Measurements from ENCODE around the gene PARN.

- TF ChIP-seq EZH2phosphoT487 (IDR thresholded peaks at IDR 0.05; ENCODE audit: insufficient read depth, low read depth) (no peak), EZH2 (IDR thresholded peaks at IDR 0.05; ENCODE audit: insufficient read depth, poor library complexity, severe bottlenecking) (no peak)
These were observed 142.5 kb downstream of the PARN start for GRCh38 chr16:14487579-14487978.
